Measurements from ENCODE around the gene NBEAL2. TPM values are rescaled to one million over a fixed set of nuclear protein-coding genes. Genes with fewer than 3 reads are reported as not detected.

NBEAL2 gene
- total and polyA plus RNA-seq, 10 of the 15 experiments (the other 5 are each of a cell fraction or from before 2014, with no cell fraction given) = 0.07 to 127 (median 29.4) TPM

GRCh38 chr3:47002171-47003055 is 22.9 kb downstream of the NBEAL2 start:
- no peak overlapping the region for H3K27ac ChIP-seq (ENCODE audit: control insufficient read depth, insufficient read depth)
- ChIA-PET RAD21 (ENCODE audit: unreplicated experiment) (no interaction called here), SMC1A (ENCODE audit: uncharacterized antibody, unreplicated experiment) (no interaction called here), POLR2A (no interaction called here), CTCF (no interaction called here)
- no peaks in the 10 kb centered on the region for H3K4me1 ChIP-seq (ENCODE audit: control insufficient read depth, insufficient read depth, low read length)
- H2AFZ ChIP-seq (ENCODE audit: control insufficient read depth, low read depth, low read length) = no peak overlapping the region
- ATAC-seq (no peak), FAIRE-seq (no peak), DNase-seq (ENCODE audit: low read depth, low spot score) (no peak)
- no peaks in the 10 kb centered on the region for H3K27me3 ChIP-seq (replicated peaks in 1 of 2; ENCODE audit: control insufficient read depth in 2 of 2, insufficient read depth in 2 of 2, low read length in 1 of 2)
- peaks cover 23 to 54% of the 10 kb centered on the region in 2 experiments; a peak in 3 of 4 replicates for H3K36me3 ChIP-seq (ENCODE audit: control insufficient read depth in 2 of 2, insufficient read depth in 2 of 2, low read length in 1 of 2)
- TF ChIP-seq RAD21 (IDR thresholded peaks at IDR 0.05; ENCODE audit: insufficient read depth, low read depth, low read length) = peak; percentile 14; the same call in 1 of the 2 replicates
- TF ChIP-seq ASH2L (IDR thresholded peaks at IDR 0.05; ENCODE audit: borderline replicate concordance, low read depth) = no peak
- no peak overlapping the region for H3K4me2 ChIP-seq (ENCODE audit: control insufficient read depth, insufficient read depth)
- in situ Hi-C loops (cut with MboI) = no loop called here
- H4K20me1 ChIP-seq (ENCODE audit: control insufficient read depth, insufficient read depth) = no peaks in the 10 kb centered on the region
- H3K9ac ChIP-seq (ENCODE audit: control insufficient read depth, insufficient read depth, low read length) = no peak overlapping the region
- H3K9me3 ChIP-seq (replicated peaks; ENCODE audit: control insufficient read depth, insufficient read depth, low read length) = no peaks in the 10 kb centered on the region
- TSS peak; percentile 8 for BruUV-seq (replicated peaks)
- H3K79me2 ChIP-seq (ENCODE audit: control insufficient read depth, insufficient read depth, low read length) = no peaks in the 10 kb centered on the region
- intact Hi-C loops (cut with micrococcal nuclease; ENCODE audit: unreplicated experiment) = no loop called here
- H3K4me3 ChIP-seq = no peak overlapping the region
- WGBS (ENCODE audit: insufficient coverage, insufficient replicate concordance, low lambda C conversion rate, missing lambda C conversion rate) = 89% methylated on average over 33 of the region's 35 CpGs

- RAD21 ChIA-PET (ENCODE audit: unreplicated experiment) = no interaction called here
- no peak overlapping the region for H3K9ac ChIP-seq (ENCODE audit: control insufficient read depth, insufficient read depth, low read length)
- H4K20me1 ChIP-seq (ENCODE audit: control insufficient read depth, insufficient read depth) = no peaks in the 10 kb centered on the region
- CTCF ChIA-PET = no interaction called here
- SMC1A ChIA-PET (ENCODE audit: uncharacterized antibody, unreplicated experiment) = no interaction called here
- no peak for FAIRE-seq
- H2AFZ ChIP-seq (ENCODE audit: control insufficient read depth, low read depth, low read length) = no peak overlapping the region
- no TSS peak for BruUV-seq (replicated peaks)
- no peaks in the 10 kb centered on the region for H3K27me3 ChIP-seq (replicated peaks in 1 of 2; ENCODE audit: control insufficient read depth in 2 of 2, insufficient read depth in 2 of 2, low read length in 1 of 2)
- H3K9me3 ChIP-seq (replicated peaks; ENCODE audit: control insufficient read depth, insufficient read depth, low read length) = no peaks in the 10 kb centered on the region
- no peaks in the 10 kb centered on the region for H3K4me1 ChIP-seq (ENCODE audit: control insufficient read depth, insufficient read depth, low read length)
- intact Hi-C loops (cut with micrococcal nuclease; ENCODE audit: unreplicated experiment) (no loop called here), in situ Hi-C loops (cut with MboI) (no loop called here)
- ATAC-seq = no peak
- DNase-seq (ENCODE audit: low read depth, low spot score) = no peak
- POLR2A ChIA-PET = no interaction called here
- no peak overlapping the region for H3K4me3 ChIP-seq
- no peak overlapping the region for H3K4me2 ChIP-seq (ENCODE audit: control insufficient read depth, insufficient read depth)
- no peaks in the 10 kb centered on the region for H3K79me2 ChIP-seq (ENCODE audit: control insufficient read depth, insufficient read depth, low read length)
- H3K27ac ChIP-seq (ENCODE audit: control insufficient read depth, insufficient read depth) = no peak overlapping the region
- WGBS (ENCODE audit: insufficient coverage, insufficient replicate concordance, low lambda C conversion rate, missing lambda C conversion rate) = 84% methylated on average over 10 of the region's 10 CpGs
- no peak for TF ChIP-seq PRDM15 (CRISPR knock-in tag; IDR thresholded peaks at IDR 0.05)
- TF ChIP-seq NR2F1 (conservative IDR thresholded peaks at IDR 0.05) = no peak
- TF ChIP-seq CHD4 (IDR thresholded peaks at IDR 0.05) = no peak
- TF ChIP-seq SREBF2 (IDR thresholded peaks at IDR 0.05; ENCODE audit: low read length) = no peak
- H3K36me3 ChIP-seq (ENCODE audit: control insufficient read depth in 2 of 2, insufficient read depth in 2 of 2, low read length in 1 of 2) = peaks cover 23 to 58% of the 10 kb centered on the region in 2 experiments; a peak in 3 of 4 replicates
Observed at GRCh38 chr3:47003056-47003410, 23.6 kb downstream of the NBEAL2 start.

All from GM12878 (cell line).